Mammary epithelial cell (primary cell): Measurements from ENCODE around the gene LMBR1.

Experiments
- EZH2 ChIP-seq: IDR thresholded peaks from 2 replicates; pipeline ENCODE4 v1.6.1; 2012; ENCODE audit warnings: low read length, inconsistent platforms, borderline replicate concordance
- TF ChIP-seq, protein P1 (sequence below), 2 donors: IDR thresholded peaks in 1 of 2; conservative IDR thresholded peaks in 1 of 2; 2 replicates each; pipeline ENCODE4 v1.5.1; 2011 to 2012; ENCODE audit warnings: inconsistent platforms in 2 of 2, low read length in 2 of 2, mild to moderate bottlenecking in 2 of 2, control low read depth in 1 of 2, low read depth in 1 of 2; ENCODE audit not compliant: insufficient read depth in 1 of 2; ENCODE audit errors: extremely low read depth in 1 of 2

DNA sequence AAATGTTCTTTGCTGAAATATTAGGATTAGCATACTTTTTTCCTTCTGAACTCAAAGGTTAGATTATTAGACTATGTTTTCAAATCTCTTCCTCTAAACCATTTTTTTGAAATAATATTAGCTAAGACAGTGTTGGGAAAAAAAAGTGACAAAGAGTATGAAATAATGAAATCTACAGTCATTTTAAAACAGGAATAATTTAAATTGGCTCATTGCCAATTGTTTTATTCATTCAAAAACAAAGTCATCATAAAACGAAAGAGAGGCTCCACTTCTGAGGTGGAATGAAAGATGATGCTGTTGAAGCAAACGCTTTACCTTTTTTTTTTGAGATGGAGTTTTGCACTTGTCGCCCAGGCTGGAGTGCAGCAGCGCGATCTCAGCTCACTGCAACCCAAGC lies 201.2 kb downstream of the LMBR1 start:
- TF ChIP-seq, protein P1, sequence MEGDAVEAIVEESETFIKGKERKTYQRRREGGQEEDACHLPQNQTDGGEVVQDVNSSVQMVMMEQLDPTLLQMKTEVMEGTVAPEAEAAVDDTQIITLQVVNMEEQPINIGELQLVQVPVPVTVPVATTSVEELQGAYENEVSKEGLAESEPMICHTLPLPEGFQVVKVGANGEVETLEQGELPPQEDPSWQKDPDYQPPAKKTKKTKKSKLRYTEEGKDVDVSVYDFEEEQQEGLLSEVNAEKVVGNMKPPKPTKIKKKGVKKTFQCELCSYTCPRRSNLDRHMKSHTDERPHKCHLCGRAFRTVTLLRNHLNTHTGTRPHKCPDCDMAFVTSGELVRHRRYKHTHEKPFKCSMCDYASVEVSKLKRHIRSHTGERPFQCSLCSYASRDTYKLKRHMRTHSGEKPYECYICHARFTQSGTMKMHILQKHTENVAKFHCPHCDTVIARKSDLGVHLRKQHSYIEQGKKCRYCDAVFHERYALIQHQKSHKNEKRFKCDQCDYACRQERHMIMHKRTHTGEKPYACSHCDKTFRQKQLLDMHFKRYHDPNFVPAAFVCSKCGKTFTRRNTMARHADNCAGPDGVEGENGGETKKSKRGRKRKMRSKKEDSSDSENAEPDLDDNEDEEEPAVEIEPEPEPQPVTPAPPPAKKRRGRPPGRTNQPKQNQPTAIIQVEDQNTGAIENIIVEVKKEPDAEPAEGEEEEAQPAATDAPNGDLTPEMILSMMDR (conservative IDR thresholded peaks at IDR 0.05 in 1 of 2, IDR thresholded peaks at IDR 0.05 in 1 of 2; ENCODE audit: extremely low read depth in 1 of 2, insufficient read depth in 1 of 2, low read depth in 1 of 2, low read length in 2 of 2) = no peak
- TF ChIP-seq EZH2 = no peak
